ENCODE data around the gene MESP2.

The MESP2 gene

GRCh38 chr15:89820666-89821611 lies 44.8 kb downstream of the MESP2 start:
- no peak for DNase-seq

GRCh38 chr15:89822026-89822425 lies 45.9 kb downstream of the MESP2 start:
- DNase-seq = peak; percentile 30

- DNase-seq = no peak
Observed at GRCh38 chr15:89822611-89822950, 46.4 kb downstream of the MESP2 start.

- DNase-seq = no peak
Observed at GRCh38 chr15:89822951-89823711, 47.0 kb downstream of the MESP2 start.

GRCh38 chr15:89823836-89824606 lies 47.9 kb downstream of the MESP2 start:
- no peak for DNase-seq

- no peak for DNase-seq
Observed at GRCh38 chr15:89824607-89824867, 48.4 kb downstream of the MESP2 start.

- no peak for DNase-seq
Observed at GRCh38 chr15:89825271-89825940, 49.3 kb downstream of the MESP2 start.

- no peak for DNase-seq
Observed at GRCh38 chr15:89826671-89827655, 50.8 kb downstream of the MESP2 start.

GRCh38 chr15:89827829-89828228 lies 51.7 kb downstream of the MESP2 start:
- no peak for DNase-seq

Measured in RPMI8226 (cell line).